HG03097 (cell line): Measurements from ENCODE around the gene IDI2.
A peak's percentile ranks its signal among the peaks of the same experiment; 100 is the strongest.
"Not testable (repeated sequence)": the region's sequence is repeated elsewhere in the genome, so short reads cannot be mapped to it uniquely, and the experiment has no call there.

ENCODE experiments used
- ATAC-seq: cut with Tn5 transposase; IDR thresholded peaks from one replicate; pipeline ENCODE4 v1.9.1; 2021; ENCODE audit not compliant: unreplicated experiment, low FRiP score

The IDI2 gene

GRCh38 chr10:1025683-1026082 is at the start of gene IDI2:
Gene IDI2 (minus strand): TSS chr10:1025859. CDS start chr10:1024723, 1,136 bp downstream.
- ATAC-seq, result no peak

GRCh38 chr10:1074748-1075308 is 49.2 kb upstream of the IDI2 start:
- no peak for ATAC-seq

GRCh38 chr10:1074052-1074747 is 48.5 kb upstream of the IDI2 start:
- ATAC-seq, result no peak

GRCh38 chr10:1070919-1071318 is 45.3 kb upstream of the IDI2 start:
- ATAC-seq, result no peak

- ATAC-seq, result no peak
These were observed 43.0 kb upstream of the IDI2 start for GRCh38 chr10:1068380-1069361.

GRCh38 chr10:1066734-1067133 is 41.1 kb upstream of the IDI2 start:
- ATAC-seq, result not testable (repeated sequence)

GRCh38 chr10:1064964-1065247 is 39.2 kb upstream of the IDI2 start:
- ATAC-seq, result no peak

- ATAC-seq, result no peak
These were observed 37.7 kb upstream of the IDI2 start for GRCh38 chr10:1063232-1063865.

GRCh38 chr10:1061930-1062774 is 36.5 kb upstream of the IDI2 start:
- no peak for ATAC-seq

- no peak for ATAC-seq
These were observed 34.2 kb upstream of the IDI2 start for GRCh38 chr10:1059902-1060301.

- ATAC-seq, result no peak
These were observed 32.4 kb upstream of the IDI2 start for GRCh38 chr10:1058017-1058416.

GRCh38 chr10:1057106-1057657 is 31.5 kb upstream of the IDI2 start:
- ATAC-seq, result peak; percentile 18

- peak; percentile 82 for ATAC-seq
These were observed 30.9 kb upstream of the IDI2 start, which contains the start of gene WDR37 for GRCh38 chr10:1056326-1057105. Gene WDR37 (plus strand): TSS chr10:1056385. CDS start chr10:1072156, 15,771 bp downstream.

- no peak for ATAC-seq
These were observed 29.0 kb upstream of the IDI2 start for GRCh38 chr10:1054684-1055083.

- ATAC-seq, result no peak
These were observed 24.9 kb upstream of the IDI2 start for GRCh38 chr10:1050554-1050953.

GRCh38 chr10:1050145-1050544 is 24.5 kb upstream of the IDI2 start:
- no peak for ATAC-seq

GRCh38 chr10:1049425-1049958 is 23.8 kb upstream of the IDI2 start:
- no peak for ATAC-seq

- ATAC-seq, result peak; percentile 80
These were observed 23.2 kb upstream of the IDI2 start, which contains the start of gene IDI1 for GRCh38 chr10:1048732-1049424. Gene IDI1 (minus strand): TSS chr10:1049119. CDS start chr10:1049003, 116 bp downstream.
